ENCODE data around the gene GRAMD1A. TPM values are rescaled to one million over a fixed set of nuclear protein-coding genes. Genes with fewer than 3 reads are reported as not detected.

GRAMD1A gene
- total and polyA plus RNA-seq, 9 donors = 44.5 to 93.7 (median 71.6) TPM

DNA sequence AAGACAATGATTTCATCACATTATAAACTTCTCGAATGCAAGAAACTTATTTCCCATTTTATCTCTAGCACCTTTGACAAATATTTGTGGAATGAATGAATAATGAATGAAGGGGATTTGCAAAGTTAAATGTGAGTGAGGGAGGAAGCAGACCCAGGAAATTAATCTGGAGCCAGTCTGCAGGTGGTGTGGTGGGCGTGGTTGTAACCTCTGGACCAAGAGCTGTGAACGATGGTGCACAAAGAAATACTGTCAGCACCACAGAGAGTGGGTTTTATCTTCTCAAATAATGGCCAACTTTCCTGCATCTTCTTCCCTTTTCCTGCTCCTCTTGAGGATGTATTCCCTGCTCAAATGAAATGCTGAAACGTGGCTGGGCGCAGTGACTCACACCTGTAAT lies 25.1 kb upstream of the GRAMD1A start:
- no peak for DNase-seq
- Histone ChIP-seq H3K27ac (no peak overlapping the region), H3K27me3 (no peaks in the 10 kb centered on the region), H3K4me1 (ENCODE audit: insufficient read depth) (no peaks in the 10 kb centered on the region), H3K36me3 (no peaks in the 10 kb centered on the region), H3K9me3 (no peaks in the 10 kb centered on the region), H3K4me3 (no peak overlapping the region)
- WGBS, 3 donors = 66 to 71% (median 69%) methylated on average over 5 of the region's 5 CpGs
- intact Hi-C loops (cut with DNase I) = loop anchor here in 1 of 4 donors (10.0 kb wide), 1 partner anchor 120 kb away; no protein-coding TSS in a partner anchor
- no peak for TF ChIP-seq EP300 (IDR thresholded peaks at IDR 0.05)
- TF ChIP-seq CTCF (IDR thresholded peaks at IDR 0.05) = no peak
- no peak for TF ChIP-seq POLR2A (IDR thresholded peaks at IDR 0.05)

DNA sequence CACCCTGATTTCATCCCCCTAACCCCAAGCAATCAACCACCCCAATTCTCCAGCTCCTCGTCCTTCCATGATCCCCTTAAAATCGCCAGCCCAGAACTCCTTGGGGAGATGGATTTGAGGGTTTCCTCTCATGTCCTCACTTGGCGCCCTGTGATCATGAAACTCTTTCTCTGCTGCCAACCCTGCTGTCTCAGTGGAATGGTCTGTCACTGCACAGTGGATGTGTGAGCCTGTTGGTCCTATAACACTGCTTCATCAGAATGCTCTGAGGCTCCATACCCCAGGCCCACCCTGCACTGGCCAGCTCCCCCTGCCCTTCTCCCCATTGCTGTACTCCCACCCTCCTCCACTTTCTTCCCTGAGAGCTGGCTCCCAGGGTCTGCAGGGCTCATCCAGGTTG lies 23.5 kb upstream of the GRAMD1A start:
- intact Hi-C loops (cut with DNase I) = loop anchor here in 1 of 4 donors (10.0 kb wide), 1 partner anchor 118 kb away; no protein-coding TSS in a partner anchor

GRCh38 chr19:34979819-34980640 lies 20.1 kb upstream of the GRAMD1A start:
- intact Hi-C loops (cut with DNase I) = loop anchor here in 1 of 4 donors (10.0 kb wide), 1 partner anchor 115 kb away; no protein-coding TSS in a partner anchor
- H3K4me1 ChIP-seq (ENCODE audit: insufficient read depth) = no peaks in the 10 kb centered on the region

More for the DNA sequence above, 23.5 kb upstream of the GRAMD1A start:
- H3K36me3 ChIP-seq = no peaks in the 10 kb centered on the region
- H3K4me3 ChIP-seq = no peak overlapping the region
- 86 to 92% (median 87%) methylated on average over 3 of the region's 3 CpGs for WGBS, 3 donors
- H3K9me3 ChIP-seq = no peaks in the 10 kb centered on the region
- no peak overlapping the region for H3K27ac ChIP-seq
- H3K4me1 ChIP-seq (ENCODE audit: insufficient read depth) = no peaks in the 10 kb centered on the region
- no peaks in the 10 kb centered on the region for H3K27me3 ChIP-seq
- no peak for TF ChIP-seq EP300 (IDR thresholded peaks at IDR 0.05)
- no peak for TF ChIP-seq POLR2A (IDR thresholded peaks at IDR 0.05)
- no peak for TF ChIP-seq CTCF (IDR thresholded peaks at IDR 0.05)
- no peak for DNase-seq

DNA sequence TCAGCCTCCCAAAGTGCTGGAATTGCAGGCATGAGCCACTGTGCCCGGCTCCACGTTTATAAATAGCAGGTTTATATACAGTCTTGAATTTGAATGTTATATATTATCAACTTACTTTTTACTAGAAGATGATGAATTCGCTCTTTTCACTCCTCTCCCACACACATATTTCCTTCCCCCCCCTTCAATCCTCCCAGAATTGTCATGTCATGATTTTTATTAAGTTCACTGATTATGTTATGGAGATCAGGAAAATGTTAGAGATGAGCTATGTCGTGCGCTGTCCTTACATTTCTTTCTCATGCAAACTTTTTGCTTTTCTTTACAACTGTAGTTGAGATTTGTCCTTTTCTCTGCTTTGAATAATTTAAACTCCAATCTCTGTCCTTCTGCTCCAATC lies 17.8 kb upstream of the GRAMD1A start:
- intact Hi-C loops (cut with DNase I) = no loop called here
- H3K4me3 ChIP-seq = no peak overlapping the region
- H3K9me3 ChIP-seq = no peaks in the 10 kb centered on the region
- peaks cover 4% of the 10 kb centered on the region for H3K4me1 ChIP-seq (ENCODE audit: insufficient read depth)
- H3K36me3 ChIP-seq = no peaks in the 10 kb centered on the region
- no peaks in the 10 kb centered on the region for H3K27me3 ChIP-seq
- 43 to 50% (median 47%) methylated on average over 5 of the region's 5 CpGs for WGBS, 3 donors
- TF ChIP-seq POLR2A (IDR thresholded peaks at IDR 0.05) = no peak
- no peak for TF ChIP-seq EP300 (IDR thresholded peaks at IDR 0.05)
- no peak for TF ChIP-seq CTCF (IDR thresholded peaks at IDR 0.05)
- no peak overlapping the region for H3K27ac ChIP-seq
- no peak for DNase-seq

More at GRCh38 chr19:34979819-34980640, 20.1 kb upstream of the GRAMD1A start:
- Histone ChIP-seq H3K9me3 (no peaks in the 10 kb centered on the region), H3K4me3 (no peak overlapping the region), H3K27ac (no peak overlapping the region), H3K27me3 (no peaks in the 10 kb centered on the region), H3K36me3 (no peaks in the 10 kb centered on the region)
- no peak for DNase-seq
- TF ChIP-seq CTCF (IDR thresholded peaks at IDR 0.05) (no peak), EP300 (IDR thresholded peaks at IDR 0.05) (no peak)
- 72 to 81% (median 80%) methylated on average over 12 of the region's 12 CpGs for WGBS, 3 donors
